ENCODE measurements around the gene ARPIN.
"Not testable (repeated sequence)": the region's sequence is repeated elsewhere in the genome, so short reads cannot be mapped to it uniquely, and the experiment has no call there.

ARPIN gene

GRCh38 chr15:89912674-89913396 is at the start of gene ARPIN:
Gene ARPIN, minus strand, starts transcription at chr15:89912952. Its CDS starts 117 bp downstream, at chr15:89912835.
- DNase-seq (ENCODE audit: low spot score) = peak; percentile 69

GRCh38 chr15:89958107-89958805 is 45.5 kb upstream of the ARPIN start:
- DNase-seq (ENCODE audit: low spot score) = no peak

- not testable (repeated sequence) for DNase-seq (ENCODE audit: low spot score)
Measured at GRCh38 chr15:89955449-89955998, 42.8 kb upstream of the ARPIN start.

GRCh38 chr15:89954541-89954940 is 41.8 kb upstream of the ARPIN start:
- DNase-seq (ENCODE audit: low spot score) = no peak

GRCh38 chr15:89948796-89949195 is 36.0 kb upstream of the ARPIN start:
- DNase-seq (ENCODE audit: low spot score) = no peak

- no peak for DNase-seq (ENCODE audit: low spot score)
Measured at GRCh38 chr15:89947385-89947784, 34.6 kb upstream of the ARPIN start.

- no peak for DNase-seq (ENCODE audit: low spot score)
Measured at GRCh38 chr15:89946681-89947299, 34.0 kb upstream of the ARPIN start.

- not testable (repeated sequence) for DNase-seq (ENCODE audit: low spot score)
Measured at GRCh38 chr15:89943721-89944120, 31.0 kb upstream of the ARPIN start.

- no peak for DNase-seq (ENCODE audit: low spot score)
Measured at GRCh38 chr15:89939910-89940309, 27.2 kb upstream of the ARPIN start.

GRCh38 chr15:89939377-89939776 is 26.6 kb upstream of the ARPIN start:
- not testable (repeated sequence) for DNase-seq (ENCODE audit: low spot score)

- DNase-seq (ENCODE audit: low spot score) = no peak
Measured at GRCh38 chr15:89937365-89938350, 24.9 kb upstream of the ARPIN start.

GRCh38 chr15:89936786-89937265 is 24.1 kb upstream of the ARPIN start:
- no peak for DNase-seq (ENCODE audit: low spot score)

GRCh38 chr15:89936051-89936785 is 23.5 kb upstream of the ARPIN start:
- DNase-seq (ENCODE audit: low spot score) = no peak

- no peak for DNase-seq (ENCODE audit: low spot score)
Measured at GRCh38 chr15:89932880-89933279, 20.1 kb upstream of the ARPIN start.

- DNase-seq (ENCODE audit: low spot score) = no peak
Measured at GRCh38 chr15:89928421-89928820, 15.7 kb upstream of the ARPIN start.

- DNase-seq (ENCODE audit: low spot score) = peak; percentile 65
Measured at GRCh38 chr15:89926158-89926557, 13.4 kb upstream of the ARPIN start.

- no peak for DNase-seq (ENCODE audit: low spot score)
Measured at GRCh38 chr15:89917442-89918101, 4.8 kb upstream of the ARPIN start.

GRCh38 chr15:89916660-89917059 is 3.9 kb upstream of the ARPIN start:
- no peak for DNase-seq (ENCODE audit: low spot score)

- peak; percentile 49 for DNase-seq (ENCODE audit: low spot score)
Measured at GRCh38 chr15:89912145-89912673, 543 bp downstream of the ARPIN start.

Measured in AG08395 (cell line).